ENCODE results near the gene GMPPB.

GMPPB gene

GRCh38 chr3:49729966-49730609, 6.3 kb upstream of the GMPPB start:
- DNase-seq (ENCODE audit: low read depth) = no peak

- no peak for DNase-seq (ENCODE audit: low read depth)
Observed at GRCh38 chr3:49727924-49728361, 4.2 kb upstream of the GMPPB start.

- no peak for DNase-seq (ENCODE audit: low read depth)
Observed at GRCh38 chr3:49727154-49727923, 3.6 kb upstream of the GMPPB start.

GRCh38 chr3:49725906-49726681, 2.3 kb upstream of the GMPPB start:
- DNase-seq (ENCODE audit: low read depth) = no peak

- DNase-seq (ENCODE audit: low read depth) = no peak
Observed at GRCh38 chr3:49724586-49724985, 835 bp upstream of the GMPPB start.

GRCh38 chr3:49723296-49723627, 489 bp downstream of the GMPPB start:
- DNase-seq (ENCODE audit: low read depth) = no peak

- DNase-seq (ENCODE audit: low read depth) = no peak
Observed at GRCh38 chr3:49722896-49723295, 855 bp downstream of the GMPPB start.

- DNase-seq (ENCODE audit: low read depth) = no peak
Observed at GRCh38 chr3:49721896-49722781, 1.6 kb downstream of the GMPPB start.

- DNase-seq (ENCODE audit: low read depth) = no peak
Observed at GRCh38 chr3:49721596-49721895, 2.2 kb downstream of the GMPPB start.

- no peak for DNase-seq (ENCODE audit: low read depth)
Observed at GRCh38 chr3:49720855-49721595, 2.7 kb downstream of the GMPPB start.

- no peak for DNase-seq (ENCODE audit: low read depth)
Observed at GRCh38 chr3:49719214-49719884, 4.4 kb downstream of the GMPPB start, which contains the start of gene AMIGO3. AMIGO3 (minus strand) TSS chr3:49719684; CDS start chr3:49719465, 219 bp downstream.

GRCh38 chr3:49718858-49719213, 4.9 kb downstream of the GMPPB start:
- no peak for DNase-seq (ENCODE audit: low read depth)

- DNase-seq (ENCODE audit: low read depth) = no peak
Observed at GRCh38 chr3:49717959-49718857, 5.5 kb downstream of the GMPPB start.

- DNase-seq (ENCODE audit: low read depth) = no peak
Observed at GRCh38 chr3:49717211-49717958, 6.4 kb downstream of the GMPPB start.

- DNase-seq (ENCODE audit: low read depth) = no peak
Observed at GRCh38 chr3:49716691-49717210, 7.0 kb downstream of the GMPPB start.

- DNase-seq (ENCODE audit: low read depth) = no peak
Observed at GRCh38 chr3:49716169-49716568, 7.6 kb downstream of the GMPPB start.

GRCh38 chr3:49715611-49716121, 8.1 kb downstream of the GMPPB start:
- DNase-seq (ENCODE audit: low read depth) = no peak

- no peak for DNase-seq (ENCODE audit: low read depth)
Observed at GRCh38 chr3:49714728-49715550, 8.8 kb downstream of the GMPPB start.
